Right lobe of liver (tissue), 4 donors: ENCODE data around the gene MAU2.

Experiments
- CTCF ChIP-seq, 4 donors: fragments of 200-600 bp in 3 of 4; fragments of 450-650 bp in 1 of 4; IDR thresholded peaks; one replicate each; pipeline versions ENCODE4 v1.5.1 to v1.8.0; 2016 to 2022; ENCODE audit warnings: antibody characterized with exemption in 4 of 4, mild to moderate bottlenecking in 2 of 4
- POLR2A ChIP-seq: fragments of 450-650 bp; IDR thresholded peaks from one replicate; pipeline ENCODE4 v1.6.1; 2017; ENCODE audit warnings: antibody characterized with exemption, mild to moderate bottlenecking
- donor health status: DM: no; HTN: no; CAD: no.
- donor health status: DM: no; HTN: no; CAD: no.
- donor health status: DM: no; HTN: yes; CAD: no.

DNA sequence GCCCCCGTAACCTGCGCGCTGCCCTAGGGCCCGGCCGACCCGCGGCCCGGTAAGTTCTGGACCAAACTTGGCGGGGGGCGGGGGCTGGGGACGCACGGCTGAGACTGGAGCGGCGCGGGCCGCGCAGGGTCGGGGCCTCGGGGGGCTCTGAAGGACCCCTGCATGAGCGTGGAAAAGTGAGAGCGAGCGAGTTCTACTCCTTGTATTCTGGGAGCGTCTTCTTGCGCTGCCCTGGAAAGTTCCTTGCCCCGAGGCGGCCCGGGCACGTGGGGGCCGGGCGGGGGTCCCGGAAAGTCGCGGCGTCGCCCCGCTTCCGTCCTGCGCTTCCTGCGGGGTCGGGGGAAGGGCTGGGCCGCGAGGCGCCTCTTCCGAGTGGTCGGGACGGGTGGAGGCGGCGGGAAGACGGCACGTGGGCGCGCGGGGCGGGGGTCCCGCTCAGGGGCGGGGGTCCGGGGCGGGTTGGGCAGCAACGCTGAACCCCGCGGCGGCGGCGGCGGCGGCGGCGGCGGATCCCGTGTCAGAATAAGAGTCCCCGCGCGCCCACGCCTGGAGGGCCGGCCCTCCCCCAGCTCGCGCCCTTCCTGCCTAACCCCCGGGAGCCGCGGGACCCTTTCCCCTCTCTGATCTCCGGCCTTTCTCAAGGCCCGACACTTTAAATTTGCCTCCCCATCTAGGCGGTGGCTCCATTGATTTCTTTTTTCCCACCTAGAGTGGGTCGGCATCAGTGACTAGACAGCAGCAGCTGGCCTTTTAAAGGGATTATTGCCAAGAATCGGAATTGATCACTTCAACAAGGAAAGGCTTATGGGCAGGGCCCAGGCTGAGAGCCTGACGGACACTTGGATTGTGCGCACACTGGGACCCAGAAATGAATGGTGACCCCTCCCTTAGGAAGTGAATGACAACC, 85.6 kb downstream of the MAU2 start:
- TF ChIP-seq POLR2A (no peak), CTCF (IDR thresholded peaks at IDR 0.05) (no peak)
